Stimulated activated CD8-positive, alpha-beta memory T cell treated with anti-CD3 and anti-CD28 coated beads, Interleukin-15, amount 100 ng/mL, for 1 hour (primary cell): Measurements from ENCODE around the gene THBD.
"Not testable (repeated sequence)": the region's sequence is repeated elsewhere in the genome, so short reads cannot be mapped to it uniquely, and the experiment has no call there.

Experiments
- DNase-seq: peaks from one replicate; pipeline ENCODE4 v3.0.0-alpha.2; 2020; ENCODE audit warnings: low read depth

THBD gene

DNA sequence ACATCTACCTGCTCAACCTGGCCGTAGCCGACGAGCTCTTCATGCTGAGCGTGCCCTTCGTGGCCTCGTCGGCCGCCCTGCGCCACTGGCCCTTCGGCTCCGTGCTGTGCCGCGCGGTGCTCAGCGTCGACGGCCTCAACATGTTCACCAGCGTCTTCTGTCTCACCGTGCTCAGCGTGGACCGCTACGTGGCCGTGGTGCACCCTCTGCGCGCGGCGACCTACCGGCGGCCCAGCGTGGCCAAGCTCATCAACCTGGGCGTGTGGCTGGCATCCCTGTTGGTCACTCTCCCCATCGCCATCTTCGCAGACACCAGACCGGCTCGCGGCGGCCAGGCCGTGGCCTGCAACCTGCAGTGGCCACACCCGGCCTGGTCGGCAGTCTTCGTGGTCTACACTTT, 13.7 kb downstream of the THBD start:
- DNase-seq, result no peak

DNA sequence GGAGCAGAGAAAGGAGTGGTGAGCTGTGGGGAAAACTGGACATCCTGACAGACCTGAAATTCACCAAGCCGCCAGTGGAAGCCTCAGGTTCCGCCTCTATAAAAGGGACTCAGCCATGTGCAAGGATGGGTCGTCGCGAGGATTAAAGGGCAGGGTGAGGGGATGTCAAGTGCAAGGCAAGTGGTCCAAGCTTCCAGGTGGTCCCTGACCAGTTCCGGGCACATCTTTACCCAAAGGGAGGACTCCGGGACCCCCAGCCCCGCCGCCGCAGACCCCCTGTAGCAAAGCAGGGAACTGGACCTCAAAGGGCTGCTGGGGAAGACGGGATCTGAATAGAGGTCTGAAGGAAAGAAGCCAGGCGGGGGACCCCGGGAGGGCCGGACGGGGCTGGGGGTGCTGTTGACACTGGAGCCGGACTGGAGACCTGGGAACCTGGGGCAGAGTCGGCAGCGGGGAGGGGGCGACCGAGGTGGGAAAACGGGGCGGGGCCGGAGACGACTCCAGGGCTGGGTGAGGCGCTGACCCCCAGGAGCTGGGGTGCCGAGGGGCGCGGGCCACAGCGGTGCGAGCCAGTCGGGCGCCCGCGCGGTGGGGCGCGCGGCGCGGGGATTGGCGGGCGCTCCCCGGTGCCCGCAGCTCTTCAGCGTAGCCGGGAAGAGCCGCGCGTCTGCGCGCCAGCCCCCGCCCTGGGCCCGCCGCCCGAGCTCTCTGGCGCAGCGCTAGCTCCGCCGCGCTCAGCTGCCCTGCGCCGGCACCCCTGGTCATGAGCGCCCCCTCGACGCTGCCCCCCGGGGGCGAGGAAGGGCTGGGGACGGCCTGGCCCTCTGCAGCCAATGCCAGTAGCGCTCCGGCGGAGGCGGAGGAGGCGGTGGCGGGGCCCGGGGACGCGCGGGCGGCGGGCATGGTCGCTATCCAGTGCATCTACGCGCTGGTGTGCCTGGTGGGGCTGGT, 14.5 kb downstream of the THBD start, which contains the start of gene SSTR4:
Gene SSTR4 (plus strand): TSS at position 592 of the 951 bp plus-strand sequence. CDS start 172 bp downstream, at position 764.
- no peak for DNase-seq

DNA sequence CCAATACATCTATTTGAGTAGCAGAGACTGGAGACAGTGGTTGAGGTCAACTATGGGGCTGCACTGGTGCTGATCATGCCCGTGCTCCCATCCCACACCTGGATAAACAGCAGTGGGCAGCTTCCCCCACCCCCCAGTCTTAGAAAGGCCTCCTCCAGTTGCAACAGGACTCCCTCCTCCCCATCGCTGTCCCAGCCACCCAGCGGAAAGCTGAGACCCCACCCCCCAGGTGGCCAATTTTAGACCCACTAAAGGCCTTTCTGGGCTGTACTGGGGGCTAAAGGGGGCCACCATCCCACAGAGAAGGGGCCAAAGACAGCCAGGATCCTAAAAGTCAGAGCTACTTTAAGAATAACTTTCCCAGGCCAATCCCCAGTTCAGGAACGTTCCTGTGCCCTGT, 15.6 kb downstream of the THBD start:
- no peak for DNase-seq

DNA sequence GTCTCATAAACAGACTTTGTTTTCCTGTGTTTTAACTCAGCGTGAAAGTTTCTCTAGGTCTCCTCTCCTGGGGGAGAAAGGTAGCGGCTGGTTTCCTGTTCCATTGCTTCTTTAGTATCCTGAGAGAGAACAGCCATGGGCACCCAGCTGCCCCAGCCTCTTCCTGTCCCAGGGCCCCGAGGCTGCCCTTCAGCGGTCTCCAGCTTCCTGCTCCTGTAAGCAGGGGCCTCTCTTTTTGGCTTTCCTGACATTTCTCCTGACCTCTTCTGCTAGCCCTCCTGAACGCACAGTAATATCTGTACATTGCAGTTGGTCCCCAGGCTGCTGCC, 16.8 kb downstream of the THBD start:
- no peak for DNase-seq

DNA sequence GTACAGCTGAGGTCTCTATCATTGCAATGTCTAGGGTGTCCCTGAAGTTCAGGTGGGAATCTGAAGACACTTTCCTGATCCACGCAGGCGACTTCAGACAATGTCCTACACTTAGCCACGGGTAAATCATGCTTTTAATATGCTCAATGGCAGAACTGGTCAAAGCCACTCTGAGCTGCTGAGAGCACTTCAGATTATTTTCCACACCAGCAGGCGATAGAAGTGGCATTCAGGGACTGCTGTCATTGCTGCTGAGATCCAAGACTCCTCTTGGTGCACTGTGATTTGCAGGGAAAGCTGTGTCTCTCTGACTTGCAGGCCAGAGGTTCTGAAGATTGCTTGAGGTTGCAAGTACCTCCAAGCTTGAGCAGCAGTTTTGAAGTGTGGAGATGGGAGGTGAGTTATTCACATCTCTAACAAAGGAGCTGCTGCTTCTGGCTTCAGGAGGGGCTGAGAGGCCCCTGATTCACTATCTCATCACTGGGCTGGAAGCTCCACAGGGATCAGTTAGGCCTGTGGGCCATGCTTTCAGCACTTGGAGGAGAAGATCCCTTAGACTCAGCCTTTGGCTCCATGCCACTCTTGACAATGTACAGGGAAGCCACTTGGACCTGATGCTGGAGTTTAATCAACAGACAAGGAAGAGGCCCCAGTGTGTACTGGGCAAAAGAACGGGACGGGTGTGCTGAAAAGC, 17.3 kb downstream of the THBD start:
- DNase-seq, result no peak

DNA sequence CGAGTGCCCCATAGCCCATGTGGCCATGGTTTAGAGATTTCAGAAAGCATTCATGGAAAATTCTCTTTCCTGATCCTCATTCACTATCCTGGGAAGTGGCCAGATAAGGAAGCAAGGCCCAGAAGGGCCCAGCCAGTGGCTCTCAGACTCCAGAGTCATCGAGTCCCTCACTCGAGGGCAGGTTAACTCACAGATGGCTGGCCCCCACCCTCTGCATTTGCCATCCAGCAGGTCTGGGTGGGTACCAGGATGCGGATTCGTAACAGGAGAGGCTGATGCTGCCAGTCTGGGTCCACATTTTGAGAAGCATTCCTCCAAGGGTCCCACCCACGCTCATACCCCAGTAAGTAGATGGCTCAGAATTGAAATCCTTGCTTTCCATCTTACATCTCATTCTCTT, 18.1 kb downstream of the THBD start:
- no peak for DNase-seq

DNA sequence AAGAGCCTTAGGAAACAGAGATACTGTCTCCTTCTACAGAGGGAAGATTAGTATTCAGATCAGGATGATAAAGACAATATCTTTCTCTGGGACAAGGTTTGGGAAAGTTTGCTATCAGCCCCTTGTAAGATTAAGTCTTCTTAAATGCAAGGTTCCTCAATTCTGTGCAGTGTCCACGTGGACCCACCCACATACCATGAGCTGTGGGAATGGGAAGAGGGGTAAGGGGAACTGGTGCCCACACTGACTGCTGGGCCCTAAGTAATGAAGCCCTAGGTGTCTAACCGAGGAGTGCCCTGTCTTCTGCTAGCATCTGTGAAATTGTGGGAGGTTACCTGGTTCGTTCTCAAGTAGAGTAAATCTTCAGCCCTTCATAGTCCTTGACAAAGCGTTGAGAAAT, 20.1 kb downstream of the THBD start:
- DNase-seq, result no peak

DNA sequence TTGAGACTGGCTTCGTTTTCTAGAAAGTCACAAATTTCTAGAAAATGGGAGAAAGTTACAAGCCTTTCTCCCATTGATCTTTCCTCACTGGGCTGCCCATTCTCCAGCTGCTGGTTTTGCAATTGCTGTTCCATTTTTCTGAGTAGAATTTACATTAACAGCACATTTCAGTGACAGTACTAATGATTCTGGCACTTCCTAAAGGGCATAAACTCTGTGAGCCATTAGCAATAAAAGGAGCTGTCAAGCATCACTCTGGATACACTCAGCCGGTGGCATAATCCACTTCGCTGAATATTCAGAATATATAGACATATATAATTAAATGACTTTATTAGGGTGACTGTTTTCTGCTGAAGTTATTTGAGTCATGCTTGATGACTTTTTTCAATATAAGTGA, 21.1 kb downstream of the THBD start:
- no peak for DNase-seq

DNA sequence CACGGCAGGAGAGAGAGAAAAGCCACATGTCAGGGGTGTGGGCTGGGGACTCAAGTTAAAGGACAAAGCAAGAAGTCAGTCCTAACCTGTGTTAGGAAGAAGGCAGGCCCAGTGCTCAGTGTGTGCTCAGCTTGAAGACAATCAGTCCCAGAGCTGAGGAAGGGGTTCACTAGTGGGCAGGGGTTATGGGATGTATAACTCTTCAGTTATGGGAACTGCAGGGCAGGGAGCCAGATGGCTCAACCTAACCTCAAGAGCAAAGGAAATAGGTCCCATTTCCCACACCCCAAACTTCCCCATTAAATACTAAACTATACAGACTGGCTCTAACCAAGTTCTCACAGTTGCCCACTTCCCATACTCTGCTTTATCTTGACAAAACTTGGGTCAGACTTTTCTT, 21.8 kb downstream of the THBD start:
- no peak for DNase-seq

DNA sequence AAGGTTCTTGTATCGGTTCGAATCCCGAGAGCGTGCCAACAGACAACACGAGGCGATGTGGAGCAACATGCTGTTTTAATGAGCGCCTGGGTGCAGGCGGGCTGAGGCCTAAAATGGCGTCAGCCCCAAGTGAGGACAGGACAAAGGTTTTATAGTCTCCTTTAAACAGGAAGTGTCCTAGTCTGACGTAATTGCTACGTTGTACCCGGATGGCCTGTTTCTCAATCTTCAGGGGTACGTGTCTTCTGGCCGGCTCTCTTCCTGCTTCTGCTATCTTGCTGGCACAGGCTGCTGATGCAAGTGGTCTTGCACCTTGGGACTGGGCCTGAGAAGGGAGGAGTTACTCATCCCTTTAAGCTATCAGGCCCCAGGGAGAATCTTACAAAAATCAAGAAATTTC, 24.0 kb downstream of the THBD start:
- DNase-seq, result not testable (repeated sequence)

DNA sequence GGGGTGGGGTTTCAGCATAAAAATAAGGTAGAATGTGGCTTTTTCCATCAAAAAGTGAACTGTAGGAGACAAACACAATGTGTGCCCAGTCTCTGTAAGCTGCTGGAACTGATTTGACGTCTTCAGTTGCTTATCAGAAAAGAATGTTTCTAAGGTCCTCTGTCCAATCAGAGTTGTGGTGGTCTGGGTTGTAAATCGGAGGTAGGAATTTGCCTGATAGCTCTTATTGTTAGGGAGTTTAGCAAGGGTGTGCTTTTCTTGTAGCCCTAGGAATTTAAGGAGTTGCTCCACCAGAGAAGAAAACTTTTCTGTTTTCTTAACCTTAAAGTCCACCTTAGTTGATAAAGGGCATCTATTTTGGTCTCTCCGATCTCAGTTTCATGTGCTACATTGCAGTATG, 24.8 kb downstream of the THBD start:
- DNase-seq, result no peak

DNA sequence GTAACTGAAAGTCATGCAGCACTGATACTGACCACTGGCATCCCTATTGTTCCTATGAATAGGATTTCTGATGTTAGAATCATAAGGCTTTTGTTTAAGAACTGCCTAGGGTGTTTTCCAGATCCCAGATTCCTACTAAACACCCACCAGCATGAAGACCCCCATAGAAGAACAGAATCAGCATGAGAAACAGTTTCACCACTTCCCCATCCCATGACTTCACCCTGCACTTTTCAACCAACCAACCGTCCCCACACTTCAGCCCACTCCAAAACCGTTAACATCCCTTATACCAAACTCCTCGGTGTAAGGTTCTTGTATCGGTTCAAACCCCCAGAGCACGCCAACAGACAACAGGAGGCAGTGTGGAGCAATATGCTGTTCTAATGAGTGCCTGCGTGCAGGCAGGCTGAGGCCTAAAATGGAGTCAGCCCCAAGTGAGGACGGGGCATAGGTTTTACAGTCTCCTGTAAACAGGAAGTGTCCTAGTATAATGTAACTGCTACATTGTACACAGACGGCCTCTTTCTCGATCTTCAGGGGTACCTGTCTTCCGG, 25.8 kb downstream of the THBD start:
- DNase-seq, result no peak

DNA sequence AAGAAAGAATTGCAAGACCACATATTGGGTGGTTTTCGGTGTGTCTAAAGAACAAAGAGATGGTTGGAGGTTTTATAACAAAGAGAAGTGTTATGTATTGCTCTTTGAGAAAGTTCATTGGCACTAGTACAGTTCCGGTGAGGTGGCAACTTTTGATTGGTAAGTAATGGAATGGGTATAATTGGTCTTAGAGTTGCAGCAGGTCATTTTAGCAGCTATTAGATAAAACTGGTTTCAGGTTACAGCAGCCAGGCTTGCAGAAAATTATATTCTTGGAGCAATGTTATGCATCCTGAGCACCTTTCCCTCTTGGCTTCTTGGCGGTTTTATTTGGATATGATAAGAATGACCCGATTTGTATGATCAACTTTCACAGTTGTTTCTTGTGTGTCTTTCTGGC, 26.6 kb downstream of the THBD start:
- no peak for DNase-seq

DNA sequence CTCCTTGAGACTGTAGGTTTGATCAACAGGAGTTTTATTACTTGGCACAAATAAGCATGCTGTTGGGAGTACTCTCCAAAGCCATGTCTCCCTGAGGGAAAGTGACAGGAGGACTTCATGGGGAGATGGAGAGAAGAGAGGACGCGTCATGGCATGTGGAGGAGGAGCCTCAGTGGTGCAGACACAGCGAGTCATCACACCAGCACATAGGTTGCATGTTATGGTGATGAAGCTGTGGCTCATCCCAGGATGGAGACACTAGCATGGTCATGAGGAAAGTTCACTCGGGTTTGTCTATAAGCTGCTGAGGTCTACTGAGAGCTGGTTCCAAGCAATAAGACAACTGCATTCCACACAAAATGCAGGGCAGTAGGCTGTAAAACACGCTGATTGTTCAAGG, 27.5 kb downstream of the THBD start:
- no peak for DNase-seq

DNA sequence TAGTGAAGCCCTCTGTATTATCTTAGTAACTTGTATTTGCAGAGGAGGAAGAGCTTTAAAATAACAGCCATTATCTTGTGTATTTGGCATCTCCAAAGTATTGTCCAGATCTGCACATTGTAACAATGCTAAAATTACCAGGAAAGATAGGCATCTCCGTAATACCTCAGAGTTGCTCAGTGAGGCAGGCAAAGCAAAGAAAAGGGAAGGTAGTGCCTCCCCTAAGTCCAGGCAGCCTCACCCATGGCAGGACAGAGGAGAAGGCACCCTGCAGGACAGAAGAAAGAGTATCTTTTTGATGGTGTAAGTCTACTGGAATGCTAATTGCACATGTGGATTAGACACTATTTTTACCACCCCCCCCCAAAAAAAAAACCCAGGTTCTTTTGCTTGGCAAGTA, 27.9 kb downstream of the THBD start:
- DNase-seq, result no peak

DNA sequence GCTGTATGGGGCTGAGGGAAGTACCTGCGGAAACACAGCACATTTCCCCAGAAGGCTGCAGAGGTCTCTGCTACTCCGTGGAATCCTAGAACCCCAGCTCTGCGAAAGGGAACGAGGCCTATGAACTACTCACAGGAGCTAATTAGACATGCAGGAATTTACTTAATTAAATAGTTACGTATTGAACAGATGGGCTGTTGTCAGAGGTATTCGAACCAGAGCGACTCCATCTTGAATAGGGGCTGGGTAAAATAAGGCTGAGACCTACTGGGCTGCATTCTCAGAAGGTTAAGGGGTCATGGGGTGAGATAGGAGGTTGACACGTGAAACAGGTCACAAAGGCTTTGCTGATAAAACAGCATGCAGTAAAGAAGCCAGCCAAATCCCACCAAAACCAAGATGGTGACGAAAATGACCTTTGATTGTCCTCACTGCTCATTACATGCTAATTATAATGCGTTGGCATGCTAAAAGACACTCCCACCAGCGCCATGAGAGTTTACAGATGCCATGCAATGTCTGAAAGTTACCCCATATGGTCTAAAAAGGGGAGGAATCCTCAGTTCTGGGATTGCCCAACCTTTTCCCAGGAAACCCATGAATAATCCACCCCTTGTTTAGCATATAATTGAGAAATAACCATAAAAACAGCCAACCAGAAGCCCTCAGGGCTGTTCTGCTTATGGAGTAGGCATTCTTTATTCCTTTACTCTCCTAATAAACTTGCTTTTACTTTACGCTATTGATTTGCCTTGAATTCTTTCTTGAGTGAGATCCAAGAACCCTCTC, 29.0 kb downstream of the THBD start:
- no peak for DNase-seq

DNA sequence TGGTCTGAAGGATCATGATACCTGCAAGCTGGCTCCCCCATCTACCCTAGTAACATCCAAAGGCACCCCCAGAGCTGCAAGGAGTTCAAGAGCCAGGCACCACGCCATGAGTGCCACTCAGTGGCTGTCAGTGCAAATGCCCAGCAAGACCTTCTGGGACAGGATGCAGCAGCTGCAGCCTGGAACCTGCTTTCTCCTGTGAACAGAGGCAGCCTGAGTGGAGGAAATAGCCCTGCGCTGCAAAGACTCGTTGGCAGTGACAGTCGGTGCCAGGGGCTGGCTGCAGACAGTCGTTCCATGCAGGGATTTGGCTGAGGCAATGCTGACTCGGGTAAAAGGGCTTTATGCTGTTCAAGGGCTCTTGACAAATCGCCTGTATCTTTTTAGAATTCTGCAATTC, 30.1 kb downstream of the THBD start:
- DNase-seq, result no peak

DNA sequence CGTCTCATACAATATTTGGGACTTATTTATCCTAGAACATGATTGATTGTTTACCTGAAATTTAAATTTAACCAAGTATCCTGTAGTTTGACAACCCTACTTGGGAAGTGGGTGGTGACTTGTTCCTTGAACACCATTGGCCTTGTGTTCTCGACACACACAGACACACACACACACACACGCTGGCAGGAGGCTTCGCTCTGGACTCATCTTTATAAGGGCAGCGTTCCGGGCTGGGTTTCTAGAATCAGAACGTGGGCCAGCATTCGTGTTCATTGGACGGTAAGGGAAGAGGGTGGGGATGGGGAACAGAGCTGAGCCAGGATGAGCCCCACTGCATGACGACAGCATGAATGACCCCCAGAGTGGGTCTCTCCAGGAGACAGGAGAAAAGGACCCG, 30.5 kb downstream of the THBD start:
- DNase-seq, result no peak

DNA sequence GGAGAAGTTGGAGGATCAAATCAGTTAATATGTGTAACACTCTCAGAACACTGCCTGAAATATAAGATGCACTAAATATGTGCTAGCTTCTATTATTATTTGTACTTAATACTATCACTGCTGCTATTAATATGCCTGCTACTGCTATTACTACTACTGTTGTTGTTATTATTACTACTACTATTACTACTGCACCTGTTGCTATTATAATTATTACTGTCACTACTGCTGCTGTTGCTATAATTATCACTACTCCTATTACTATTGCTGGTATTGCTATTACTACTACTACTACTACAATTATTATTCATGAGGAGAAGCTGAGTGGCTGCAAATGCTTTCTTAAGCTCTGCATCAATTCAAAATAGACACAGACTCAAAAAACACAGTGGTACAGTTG, 31.0 kb downstream of the THBD start:
- no peak for DNase-seq

DNA sequence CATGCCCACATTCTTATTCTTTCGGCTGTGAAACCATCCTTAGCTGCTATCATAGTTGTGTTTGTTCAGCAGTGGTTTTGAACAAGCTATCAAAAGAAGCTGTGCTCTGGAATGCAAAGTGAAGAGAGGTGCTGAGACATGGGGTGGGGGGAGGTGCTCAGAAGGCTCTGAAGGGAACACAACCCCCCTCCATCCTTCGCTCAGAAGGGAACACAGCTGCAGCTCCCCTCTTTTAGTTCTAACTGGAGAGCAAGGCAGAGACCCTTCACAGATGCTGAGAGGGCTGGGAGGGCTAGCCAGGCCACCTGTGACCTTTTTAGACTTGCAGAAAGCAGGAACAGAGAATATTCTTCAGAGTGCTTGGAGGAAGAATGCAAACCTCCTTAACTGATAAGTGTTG, 32.0 kb downstream of the THBD start:
- DNase-seq, result no peak

DNA sequence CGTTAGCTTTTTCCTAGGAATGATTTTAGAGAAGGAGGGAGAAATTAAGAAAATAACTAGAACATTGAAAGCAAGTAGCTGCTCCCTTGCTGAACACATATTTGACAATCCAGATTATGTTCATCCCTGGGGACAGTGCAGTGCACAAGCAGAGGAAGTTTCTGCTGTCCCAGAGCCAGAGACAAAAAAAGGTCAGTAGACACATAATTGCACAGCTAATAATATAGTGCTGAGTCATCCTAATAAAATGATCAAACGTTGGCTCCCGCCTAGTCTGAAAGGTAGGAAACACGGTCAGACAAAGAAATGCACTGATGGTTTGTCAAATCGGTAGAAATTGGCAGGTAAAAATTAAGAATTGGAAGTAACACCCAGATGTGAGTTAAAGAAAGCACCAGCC, 36.0 kb downstream of the THBD start:
- no peak for DNase-seq

DNA sequence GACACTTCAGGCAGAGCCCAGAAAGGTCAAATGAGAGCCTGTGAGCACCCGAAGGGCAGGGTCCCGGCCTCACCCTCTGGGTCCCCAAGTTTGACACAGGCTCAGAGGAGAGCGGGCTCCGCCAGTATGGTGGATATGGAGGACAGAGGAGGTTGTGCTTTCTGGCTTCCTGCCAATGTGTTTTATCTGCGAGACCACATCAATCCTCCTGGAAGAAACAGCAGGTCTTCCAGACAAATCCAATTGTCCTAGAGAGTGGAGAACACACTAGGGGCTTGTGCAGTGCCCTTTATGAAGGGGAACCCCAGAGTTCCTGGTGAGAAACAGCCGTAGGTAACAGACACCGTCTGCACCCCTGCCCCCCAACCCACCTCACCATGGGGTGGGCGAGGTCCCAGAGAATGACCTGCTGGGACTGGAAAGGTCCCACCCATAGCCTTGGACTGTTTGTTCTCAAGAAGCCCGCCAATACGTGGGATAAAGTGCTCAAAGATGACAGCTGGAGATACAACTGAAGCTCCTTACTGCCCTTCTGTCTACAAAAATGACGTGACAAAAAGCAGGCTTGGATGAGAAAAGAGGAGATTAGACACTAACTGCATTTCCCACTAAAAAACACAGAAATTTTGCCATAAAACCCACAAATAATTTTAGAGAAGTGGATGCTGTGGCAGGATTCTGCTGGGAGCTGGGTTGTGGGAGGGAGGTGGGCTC, 38.3 kb downstream of the THBD start:
- DNase-seq, result no peak
